Lung (tissue), 12 donors: ENCODE measurements around the gene GNS. TPM values are rescaled to one million over a fixed set of nuclear protein-coding genes. Genes with fewer than 3 reads are reported as not detected.

Experiments used
- ATAC-seq: fragments of 200-7000 bp; cut with Tn5 transposase; one replicate; pipeline ENCODE4 v1.9.1; 2020; ENCODE audit warnings: moderate number of reproducible peaks; ENCODE audit not compliant: insufficient read depth, low FRiP score
- DNase-seq, 3 donors: peaks; one replicate each; pipeline ENCODE4 v3.0.0-alpha.2; 2013 to 2017
- H3K27ac ChIP-seq, 2 donors: one replicate each; pipeline ENCODE4 v1.5.1; 2013; ENCODE audit warnings: mild to moderate bottlenecking in 2 of 2, moderate library complexity in 2 of 2, control low read depth in 1 of 2, inconsistent platforms in 1 of 2, low read depth in 1 of 2, low read length in 1 of 2
- H3K27me3 ChIP-seq, 3 donors: one replicate each; pipeline ENCODE4 v1.5.1; 2013; ENCODE audit warnings: low read length in 2 of 3; ENCODE audit not compliant: control insufficient read depth in 3 of 3, insufficient read depth in 3 of 3
- H3K36me3 ChIP-seq, 4 donors: one replicate each; pipeline ENCODE4 v1.5.1; 2013; ENCODE audit warnings: low read length in 4 of 4, mild to moderate bottlenecking in 1 of 4, moderate library complexity in 1 of 4; ENCODE audit not compliant: control insufficient read depth in 4 of 4, insufficient read depth in 4 of 4
- H3K4me1 ChIP-seq, 5 donors: one replicate each; pipeline ENCODE4 v1.5.1; 2013; ENCODE audit warnings: low read length in 5 of 5, mild to moderate bottlenecking in 2 of 5, moderate library complexity in 1 of 5; ENCODE audit not compliant: control insufficient read depth in 5 of 5, insufficient read depth in 5 of 5
- H3K4me3 ChIP-seq: one replicate; pipeline ENCODE4 v1.5.1; 2013; ENCODE audit warnings: mild to moderate bottlenecking, control low read depth, moderate library complexity
- H3K9ac ChIP-seq, 2 donors: one replicate each; pipeline ENCODE4 v1.5.1; 2013; ENCODE audit warnings: low read length in 2 of 2, control low read depth in 1 of 2; ENCODE audit not compliant: insufficient read depth in 1 of 2
- H3K9me3 ChIP-seq, 4 donors: one replicate each; pipeline ENCODE4 v1.5.1; 2013; ENCODE audit warnings: low read length in 3 of 4, mild to moderate bottlenecking in 1 of 4, moderate library complexity in 1 of 4; ENCODE audit not compliant: control insufficient read depth in 4 of 4, insufficient read depth in 3 of 4
- CTCF ChIP-seq: IDR thresholded peaks from 2 replicates; pipeline ENCODE4 v1.5.1; 2012; ENCODE audit warnings: mild to moderate bottlenecking; ENCODE audit errors: control extremely low read depth, extremely low read depth
- WGBS, 2 donors: extraction: QIAGEN DNeasy Blood & Tissue Kit; methylation state at CpG; one replicate each; pipeline ENCODE4 v1.1.7; 2013; 5-methylcytosine and 5-hydroxymethylcytosine counted together
- polyA plus RNA-seq, 2 donors: library from polyadenylated mRNA; stranded (reverse); fragments of 200-250 nt; gene quantifications; one replicate each; pipeline ENCODE4 v1.2.1, GENCODE V29; 2013
- total RNA-seq, 2 donors: library from RNA; depleted of rRNA in 1 of 2; stranded (reverse); fragments of >200 nt in 1 of 2; gene quantifications; one replicate each; pipeline ENCODE4 v1.2.1, GENCODE V29; 2014 to 2021
- donor health status: control.
- donor health status: control.
- donor health status: Bipolar disorder and iron deficiency.
- donor health status: healthy.
- donor health status: DM: yes; HTN: yes; CAD: no.

The GNS gene
- total and polyA plus RNA-seq, 4 donors = 27.6 to 149 (median 139) TPM

GRCh38 chr12:64739778-64740177 is 19.4 kb downstream of the GNS start:
- 92 to 95% methylated on average over 2 of the region's 2 CpGs for WGBS, 2 donors

GRCh38 chr12:64737539-64737938 is 21.7 kb downstream of the GNS start:
- ATAC-seq = no peak
- peaks cover 30 to 38% (median 34%) of the 10 kb centered on the region in 4 donors for H3K36me3 ChIP-seq

More at GRCh38 chr12:64739778-64740177, 19.4 kb downstream of the GNS start:
- TF ChIP-seq CTCF = no peak
- DNase-seq (no peak), ATAC-seq (no peak)
- peaks cover 38 to 51% (median 45%) of the 10 kb centered on the region in 4 donors for H3K36me3 ChIP-seq
- H3K9me3 ChIP-seq = no peaks in the 10 kb centered on the region
- no peak overlapping the region for H3K9ac ChIP-seq
- no peak overlapping the region for H3K27ac ChIP-seq
- no peak overlapping the region for H3K4me3 ChIP-seq
- peaks cover 0 to 4% (median 0%) of the 10 kb centered on the region in 5 donors for H3K4me1 ChIP-seq
- no peaks in the 10 kb centered on the region for H3K27me3 ChIP-seq

GRCh38 chr12:64736771-64737170 is 22.4 kb downstream of the GNS start:
- no peak overlapping the region for H3K9ac ChIP-seq
- H3K4me3 ChIP-seq = no peak overlapping the region
- no peaks in the 10 kb centered on the region for H3K27me3 ChIP-seq
- H3K27ac ChIP-seq = no peak overlapping the region
- TF ChIP-seq CTCF = no peak
- peaks cover 0 to 13% (median 0%) of the 10 kb centered on the region in 5 donors for H3K4me1 ChIP-seq
- DNase-seq (no peak), ATAC-seq (no peak)
- no peaks in the 10 kb centered on the region for H3K9me3 ChIP-seq
- H3K36me3 ChIP-seq = peaks cover 27 to 36% (median 30%) of the 10 kb centered on the region in 4 donors
- 63 to 67% methylated on average over 1 of the region's 1 CpG for WGBS, 2 donors

More at GRCh38 chr12:64737539-64737938, 21.7 kb downstream of the GNS start:
- TF ChIP-seq CTCF = no peak
- 17 to 37% methylated on average over 1 of the region's 1 CpG for WGBS, 2 donors
- Histone ChIP-seq H3K9me3 (no peaks in the 10 kb centered on the region), H3K27ac (no peak overlapping the region), H3K27me3 (no peaks in the 10 kb centered on the region), H3K4me3 (no peak overlapping the region), H3K9ac (no peak overlapping the region), H3K4me1 (peaks cover 0 to 13% (median 0%) of the 10 kb centered on the region in 5 donors)
- DNase-seq = no peak

GRCh38 chr12:64735442-64735841 is 23.8 kb downstream of the GNS start:
- H3K4me3 ChIP-seq = no peak overlapping the region
- peaks cover 23 to 38% (median 28%) of the 10 kb centered on the region in 4 donors for H3K36me3 ChIP-seq
- peak overlapping the region in 1 of 2 donors; percentile 85 for H3K27ac ChIP-seq
- TF ChIP-seq CTCF = no peak
- DNase-seq (no peak), ATAC-seq (no peak)
- no peaks in the 10 kb centered on the region for H3K27me3 ChIP-seq
- no peaks in the 10 kb centered on the region for H3K9me3 ChIP-seq
- H3K4me1 ChIP-seq = peaks cover 0 to 13% (median 0%) of the 10 kb centered on the region in 5 donors
- H3K9ac ChIP-seq = no peak overlapping the region
